Glomerular endothelial cell (primary cell): ENCODE measurements around the gene GOLGA6L2. TPM values are rescaled to one million over a fixed set of nuclear protein-coding genes. Genes with fewer than 3 reads are reported as not detected.
"Not testable (repeated sequence)": the region's sequence is repeated elsewhere in the genome, so short reads cannot be mapped to it uniquely, and the experiment has no call there.

Experiments used
- DNase-seq: peaks from one replicate; pipeline ENCODE4 v3.0.0-alpha.2; 2011; ENCODE audit warnings: low read depth, low spot score; ENCODE audit errors: extremely low read depth
- total RNA-seq: library from RNA; depleted of rRNA; stranded (reverse); fragments of >200 nt; gene quantifications from 2 replicates; pipeline ENCODE4 v1.2.3, GENCODE V29; 2015

GOLGA6L2 gene
- total RNA-seq, 1 donor from 2014 or later: not detected

DNA sequence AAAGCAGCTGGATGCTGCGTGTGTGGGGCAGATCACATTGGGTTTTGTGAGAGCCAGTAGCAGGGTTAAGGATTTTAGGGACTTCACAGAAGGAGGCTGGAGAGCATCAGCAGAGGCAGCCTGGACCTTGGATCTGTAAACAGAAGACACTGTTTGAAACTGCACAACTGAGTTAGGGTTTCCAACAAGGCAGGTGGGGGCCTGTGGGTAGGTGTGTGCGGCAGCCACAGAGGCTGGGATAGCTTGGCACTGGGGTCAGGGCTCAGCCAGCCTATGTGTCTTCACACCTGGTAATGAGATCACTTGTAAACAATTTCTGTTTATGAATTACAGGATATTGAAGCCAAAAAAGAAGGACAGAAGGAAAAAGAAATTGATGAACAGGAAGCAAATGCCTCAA lies 12.3 kb downstream of the GOLGA6L2 start:
- DNase-seq: not testable (repeated sequence)

DNA sequence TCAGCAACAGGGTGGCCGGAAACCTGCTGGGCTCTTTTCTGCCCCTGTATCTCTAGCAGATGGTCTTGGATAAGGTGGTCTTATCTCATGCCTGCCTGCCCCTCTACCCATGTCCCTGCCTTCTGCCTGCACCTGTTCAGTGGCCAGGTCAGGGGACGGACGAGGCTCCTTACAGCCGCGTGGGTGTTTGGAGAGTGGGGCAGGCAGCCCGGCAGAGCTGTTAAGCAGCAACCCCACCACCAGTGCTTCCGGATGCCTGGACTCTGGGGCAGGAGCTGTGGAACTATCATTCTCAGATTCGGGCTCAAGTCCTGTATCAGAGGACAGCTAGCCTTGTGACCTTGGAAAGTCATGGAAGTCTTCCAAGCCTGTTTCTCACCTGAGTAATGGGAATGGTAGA lies 21.7 kb downstream of the GOLGA6L2 start:
- DNase-seq: not testable (repeated sequence)

DNA sequence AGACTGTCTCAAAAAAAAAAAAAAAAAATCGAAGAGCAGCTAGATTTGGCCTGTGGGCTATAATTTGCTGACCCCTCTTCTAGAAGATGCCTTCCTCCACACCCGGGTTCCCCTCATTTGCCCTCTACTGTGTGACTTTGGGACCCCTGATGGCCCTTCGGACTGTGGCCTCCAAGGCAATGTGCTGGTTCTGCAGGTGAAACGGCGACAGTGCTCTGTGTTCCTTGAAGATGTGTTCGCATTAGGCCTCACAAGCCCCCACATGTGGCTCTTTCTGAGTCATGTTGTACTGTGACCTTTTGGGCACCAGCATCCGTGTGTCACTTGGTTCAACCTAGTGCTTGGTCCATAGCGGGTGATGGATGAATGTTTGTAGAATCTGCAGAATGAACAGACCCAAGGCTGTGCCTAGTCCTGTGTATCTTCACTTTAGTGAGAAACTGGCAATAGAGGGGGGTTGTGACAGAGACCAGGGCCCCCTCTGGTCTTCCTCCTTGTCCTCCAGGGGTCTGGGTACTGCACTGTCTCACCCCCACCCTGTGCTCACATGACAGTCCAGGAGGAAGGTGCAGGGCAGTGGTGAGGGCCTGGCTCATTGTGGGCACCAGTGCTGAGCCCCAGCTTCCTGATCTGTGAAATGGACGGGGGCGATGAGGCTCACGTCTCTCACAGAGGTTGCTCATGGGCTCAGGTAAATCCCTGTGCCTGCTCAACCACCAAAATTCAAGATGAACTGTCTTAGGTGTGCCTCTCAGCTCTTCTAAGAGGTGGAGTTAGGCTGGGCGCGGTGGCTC lies 22.7 kb downstream of the GOLGA6L2 start:
- no peak for DNase-seq

GRCh38 chr15:23422946-23423708 lies 23.9 kb downstream of the GOLGA6L2 start:
- no peak for DNase-seq

- no peak for DNase-seq
Observed at GRCh38 chr15:23422099-23422945, 24.7 kb downstream of the GOLGA6L2 start.

DNA sequence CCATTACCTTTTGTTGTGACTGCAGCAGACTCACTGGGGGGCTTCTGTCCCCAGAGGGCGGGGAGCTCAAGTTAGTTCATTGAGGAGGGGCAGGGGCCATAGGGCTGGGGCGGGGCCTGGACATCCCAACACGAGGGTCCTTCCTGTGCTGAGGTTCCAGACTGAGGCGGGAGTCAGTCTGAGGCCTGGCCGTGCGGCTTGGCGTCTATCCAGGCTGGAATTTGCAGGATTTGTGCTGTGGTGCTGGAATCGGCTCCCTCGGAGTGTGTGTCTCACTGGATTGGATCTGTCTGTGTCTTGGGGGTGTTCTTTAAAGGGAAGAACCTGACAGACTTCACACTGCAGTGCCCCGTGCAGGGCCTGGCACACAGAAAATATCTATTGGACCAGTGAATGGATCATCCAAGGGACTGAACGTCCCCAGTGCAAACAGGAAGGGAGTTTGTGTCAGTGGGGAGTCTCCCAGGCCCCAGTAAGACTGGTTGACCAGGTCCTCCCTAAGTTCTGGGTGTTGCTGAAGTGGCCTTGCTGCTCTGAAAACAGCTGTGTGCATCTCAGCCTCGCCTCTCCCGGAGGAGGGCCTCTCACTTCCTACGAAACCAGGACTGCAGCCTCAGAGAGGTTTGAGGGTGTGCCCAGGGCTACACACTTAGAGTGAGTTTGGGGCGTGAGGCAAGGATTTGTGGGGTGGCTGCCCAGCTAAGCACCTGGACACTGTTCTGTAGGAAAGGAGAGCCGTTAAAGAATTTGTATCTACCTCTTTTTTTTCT lies 26.1 kb downstream of the GOLGA6L2 start:
- DNase-seq: no peak

- no peak for DNase-seq
Observed at GRCh38 chr15:23416349-23417276, 30.4 kb downstream of the GOLGA6L2 start.

DNA sequence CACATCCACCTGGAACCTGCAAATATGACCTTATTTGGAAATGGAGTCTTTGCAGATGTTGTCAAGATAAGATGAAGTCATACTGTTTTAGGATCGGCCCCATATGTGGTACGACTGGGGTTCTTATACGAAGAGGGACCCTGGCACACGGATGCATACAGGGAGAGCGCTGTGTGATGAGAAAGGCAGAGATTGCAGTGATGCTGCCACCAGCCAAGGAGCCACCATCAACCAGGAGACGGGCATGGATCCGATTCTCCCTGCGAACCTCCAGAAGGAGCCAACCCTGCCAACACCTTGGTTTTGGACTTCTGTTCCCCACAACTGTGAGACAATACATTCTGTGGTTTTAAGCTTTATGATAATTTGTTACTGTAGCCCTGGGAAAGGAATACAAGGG lies 31.2 kb downstream of the GOLGA6L2 start:
- not testable (repeated sequence) for DNase-seq

- DNase-seq: no peak
Observed at GRCh38 chr15:23415321-23415865, 31.6 kb downstream of the GOLGA6L2 start.

GRCh38 chr15:23412881-23413600 lies 34.0 kb downstream of the GOLGA6L2 start:
- not testable (repeated sequence) for DNase-seq

GRCh38 chr15:23411841-23412240 lies 35.2 kb downstream of the GOLGA6L2 start:
- no peak for DNase-seq

DNA sequence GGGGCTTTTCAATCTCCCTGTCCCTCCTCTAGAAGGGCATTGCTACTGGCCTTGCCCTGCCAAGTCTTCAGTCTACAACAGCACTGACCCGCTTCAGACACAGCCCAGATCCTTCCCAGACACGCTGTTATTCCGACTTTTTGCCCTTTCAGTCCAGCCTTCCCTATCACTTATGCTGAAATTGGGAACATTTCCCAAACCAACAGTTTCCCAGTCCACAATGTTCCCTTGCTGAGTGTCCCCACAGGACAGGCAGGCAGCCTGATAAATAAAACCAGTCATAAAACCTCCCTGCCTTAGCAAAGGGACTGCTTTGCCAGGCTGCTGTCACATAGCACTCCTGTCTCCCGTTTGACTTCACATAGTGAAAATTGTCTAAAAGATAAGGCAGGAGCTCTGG lies 43.5 kb downstream of the GOLGA6L2 start:
- no peak for DNase-seq

DNA sequence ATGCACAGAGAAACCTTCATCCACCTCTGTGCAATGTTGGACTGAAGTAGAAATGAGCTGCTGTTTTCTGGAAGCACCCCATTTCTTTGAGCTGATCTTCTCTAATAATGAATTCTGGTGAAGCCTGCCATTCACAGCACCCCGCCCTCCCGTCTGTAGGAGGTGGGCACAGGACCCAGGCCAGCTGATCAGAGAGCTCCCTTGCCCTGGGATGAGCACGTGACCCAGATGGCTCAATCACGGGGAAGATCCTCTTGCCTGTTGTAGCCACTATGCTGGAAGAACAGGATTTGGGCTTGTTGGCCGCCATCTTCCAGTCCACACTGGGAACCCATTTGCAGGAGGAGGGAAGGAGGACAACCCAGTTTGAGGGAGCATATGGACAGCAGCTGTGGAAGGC lies 44.5 kb downstream of the GOLGA6L2 start:
- no peak for DNase-seq

DNA sequence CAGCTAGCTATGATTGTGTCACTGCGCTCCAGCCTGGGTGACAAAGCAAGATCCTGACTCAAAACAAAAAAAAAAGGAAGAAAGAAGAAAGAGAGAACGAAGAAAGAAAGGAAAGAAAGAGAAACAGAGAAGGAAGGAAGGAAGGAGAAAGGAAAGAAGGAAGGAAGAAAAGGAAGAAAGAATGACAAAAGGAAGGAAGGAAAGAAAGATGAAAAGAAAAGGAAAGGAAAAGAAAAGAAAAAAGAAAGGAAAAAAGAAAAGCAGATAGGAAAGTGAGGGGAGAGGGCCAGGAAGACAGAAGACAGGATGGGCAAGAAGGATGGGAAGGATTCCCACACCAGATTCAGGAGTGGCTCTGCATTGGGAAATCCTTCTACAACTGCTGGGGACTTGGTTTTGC lies 44.9 kb downstream of the GOLGA6L2 start:
- DNase-seq: no peak

- DNase-seq: no peak
Observed at GRCh38 chr15:23401627-23402026, 45.4 kb downstream of the GOLGA6L2 start.

DNA sequence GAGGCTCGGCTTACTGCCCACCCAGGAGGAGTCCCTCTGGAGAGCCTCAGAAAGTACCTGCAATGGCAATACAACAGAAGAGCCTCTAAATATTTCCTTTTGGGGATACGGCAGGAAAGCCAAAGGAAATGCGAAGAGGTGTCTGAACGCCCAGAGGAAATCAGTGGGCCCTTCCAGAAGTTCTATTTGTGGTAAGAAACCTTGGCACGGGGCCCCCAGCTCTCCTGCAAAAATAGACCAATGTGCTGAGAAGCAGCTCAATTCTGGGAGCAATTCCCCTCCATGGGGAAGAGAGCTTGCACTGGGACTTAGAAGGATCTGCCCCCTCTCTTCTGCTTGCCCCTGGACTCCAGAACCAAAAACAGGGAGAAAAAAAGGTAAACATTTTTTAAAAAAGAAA lies 47.8 kb downstream of the GOLGA6L2 start:
- DNase-seq: not testable (repeated sequence)

DNA sequence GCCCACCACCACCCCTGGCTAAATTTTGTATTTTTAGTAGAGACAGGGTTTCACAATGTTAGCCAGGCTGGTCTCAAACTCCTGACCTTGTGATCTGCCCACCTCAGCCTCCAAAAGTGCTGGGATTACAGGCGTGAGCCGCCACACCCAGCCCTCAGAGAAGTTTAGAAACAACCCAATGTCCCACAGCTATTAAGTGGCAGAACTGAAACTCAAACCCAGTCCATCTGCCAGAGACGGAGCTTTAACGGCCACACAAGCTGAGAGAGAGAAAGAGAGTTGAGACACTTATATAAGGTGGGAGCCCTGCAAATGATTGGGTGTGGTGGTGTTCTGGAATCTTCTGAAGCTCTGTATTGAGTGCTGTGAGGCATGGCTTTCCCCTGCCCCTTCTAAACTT lies 48.7 kb downstream of the GOLGA6L2 start:
- DNase-seq: not testable (repeated sequence)

GRCh38 chr15:23397779-23398178 lies 49.3 kb downstream of the GOLGA6L2 start:
- no peak for DNase-seq
